DOHH2 (cell line): ENCODE measurements around the gene ITGA2.

ENCODE experiments used
- CTCF ChIP-seq: fragments of 200-600 bp; sonication (generic); IDR thresholded peaks from one replicate; pipeline ENCODE4 v1.5.1; 2014; ENCODE audit warnings: antibody characterized with exemption, mild to moderate bottlenecking, low read depth, low read length; ENCODE audit not compliant: poor library complexity, severe bottlenecking
- EZH2phosphoT487 ChIP-seq: fragments of 200-600 bp; sonication (generic); IDR thresholded peaks from 2 replicates; pipeline ENCODE4 v1.6.1; 2017; ENCODE audit warnings: borderline replicate concordance, mild to moderate bottlenecking, antibody characterized with exemption, low read length, moderate library complexity, mixed read lengths

DNA sequence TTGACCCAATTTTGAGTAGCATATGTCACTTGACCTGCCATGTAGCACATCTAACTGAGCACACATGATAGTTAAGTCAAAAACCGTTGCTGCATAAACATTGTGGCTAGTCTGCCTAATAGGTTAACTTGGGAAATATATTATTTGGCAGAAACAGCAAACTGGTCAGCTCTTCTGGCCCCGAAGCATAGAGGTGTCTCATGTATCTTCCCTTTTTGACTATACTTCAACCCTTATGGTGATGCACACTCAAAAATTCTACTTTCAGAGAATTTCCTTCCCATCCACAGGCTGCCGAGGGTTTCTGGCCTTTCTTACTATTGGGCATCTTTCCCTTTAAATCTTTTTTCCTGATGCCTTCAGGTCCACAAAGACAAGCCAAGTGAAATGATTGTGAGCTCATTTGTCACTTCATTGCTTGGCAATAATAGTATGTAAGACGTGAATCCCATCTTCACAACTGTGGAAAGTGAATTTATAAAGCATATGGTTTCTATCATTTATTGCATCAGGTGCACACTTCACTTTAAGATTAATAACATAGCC lies 79.2 kb downstream of the ITGA2 start:
- no peak for TF ChIP-seq CTCF
- no peak for TF ChIP-seq EZH2phosphoT487
